CD4-positive, alpha-beta T cell treated with Interleukin-21 for 1 hour (primary cell): ENCODE measurements around the gene CSNK2B.

Experiments
- DNase-seq: peaks from one replicate; pipeline ENCODE4 v3.0.0-alpha.2; 2020

Gene CSNK2B

DNA sequence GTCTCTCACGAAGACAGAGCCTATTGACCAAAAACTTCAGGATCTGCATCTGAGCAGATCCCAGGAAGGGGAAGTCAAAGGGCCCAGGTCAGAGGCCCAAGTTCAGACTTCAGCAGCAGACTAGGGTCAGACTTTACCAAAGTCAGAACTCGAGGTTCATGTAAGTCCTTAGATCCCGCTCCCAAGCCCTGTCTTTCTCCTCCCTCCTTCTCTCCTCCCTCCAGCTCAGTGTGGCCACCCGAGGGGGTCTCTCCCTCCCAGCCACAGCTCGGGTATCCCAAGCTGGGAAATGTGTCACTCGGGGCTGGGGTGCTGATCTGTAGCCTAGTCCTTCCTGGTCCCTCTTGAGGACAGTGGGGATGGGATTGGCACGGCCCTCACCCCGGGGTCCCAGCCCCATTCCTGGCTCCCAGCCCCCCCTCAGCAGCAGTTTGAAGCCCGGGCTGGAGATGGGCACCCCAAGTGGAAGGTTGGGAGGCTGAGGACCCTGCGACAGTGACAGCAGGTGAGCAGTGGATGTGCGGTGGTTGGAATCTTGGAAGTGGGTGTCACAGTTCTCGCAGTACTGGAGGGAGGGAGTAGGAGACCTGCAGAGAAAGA lies 3.7 kb upstream of the CSNK2B start:
- DNase-seq: no peak

- DNase-seq: no peak
These were observed 2.5 kb upstream of the CSNK2B start for GRCh38 chr6:31663126-31663960.

- no peak for DNase-seq
These were observed 1.7 kb upstream of the CSNK2B start for GRCh38 chr6:31663961-31664789.

DNA sequence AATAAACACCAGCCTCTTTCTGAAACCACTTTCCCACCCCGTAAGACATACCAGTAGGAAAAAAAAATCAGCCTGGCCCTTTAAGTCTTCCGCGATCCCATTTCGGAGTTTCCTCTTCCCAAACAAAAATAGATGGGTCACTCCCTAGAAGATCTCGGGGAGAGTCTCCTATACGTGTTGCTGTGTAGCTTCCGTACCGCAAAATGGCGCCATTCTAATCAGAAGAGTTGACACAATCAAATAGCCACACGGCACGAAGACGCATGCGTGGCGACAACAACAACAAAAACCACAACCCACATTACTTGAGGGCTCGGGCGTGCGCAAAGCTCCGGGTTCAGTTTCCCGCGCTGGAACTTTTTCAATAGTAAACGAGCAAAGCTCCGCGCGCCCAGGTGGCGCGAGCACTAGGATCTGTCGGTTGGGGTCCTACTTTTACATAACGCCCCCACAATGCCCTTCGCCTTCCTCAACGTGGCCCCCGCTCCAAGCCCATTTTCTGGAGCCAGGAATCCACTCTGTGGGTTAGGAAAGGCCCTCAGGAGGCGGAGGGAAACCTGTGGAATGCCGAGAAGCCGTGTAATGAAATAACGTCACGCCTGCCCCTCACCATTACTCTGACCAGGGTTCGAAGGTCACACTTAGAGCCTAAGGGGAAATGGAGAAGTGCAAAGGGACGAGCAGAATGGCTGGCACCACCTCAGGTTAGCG lies 935 bp upstream of the CSNK2B start, which contains the start of gene GPANK1:
Gene GPANK1 (minus strand): TSS at position 208 of the 711 bp plus-strand sequence. CDS start 519 bp downstream, outside the sequence.
- peak; percentile 94 for DNase-seq

DNA sequence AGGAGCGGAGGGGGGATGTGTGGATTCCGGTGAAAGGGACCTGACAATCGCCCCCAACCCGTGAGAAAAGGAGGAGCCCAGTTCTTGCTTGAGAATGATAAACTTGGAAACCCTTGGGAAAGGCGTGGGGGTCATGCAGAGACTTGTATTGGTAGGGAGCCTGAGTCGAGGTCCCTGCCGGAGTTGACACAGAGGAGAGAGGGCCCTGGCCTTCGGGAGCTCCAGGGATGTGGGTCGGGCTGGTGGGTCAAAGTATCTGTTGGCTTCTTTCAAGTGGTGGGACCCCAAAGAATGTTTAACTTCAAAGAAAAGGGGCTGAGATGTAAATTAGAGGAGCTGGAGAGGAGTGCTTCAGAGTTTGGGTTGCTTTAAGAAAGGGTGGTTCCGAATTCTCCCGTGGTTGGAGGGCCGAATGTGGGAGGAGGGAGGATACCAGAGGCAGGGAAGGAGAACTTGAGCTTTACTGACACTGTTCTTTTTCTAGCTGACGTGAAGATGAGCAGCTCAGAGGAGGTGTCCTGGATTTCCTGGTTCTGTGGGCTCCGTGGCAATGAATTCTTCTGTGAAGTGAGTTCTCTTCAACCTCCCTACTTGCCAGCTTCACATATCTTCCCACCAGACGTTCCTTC lies 571 bp downstream of the CSNK2B start:
- no peak for DNase-seq

DNA sequence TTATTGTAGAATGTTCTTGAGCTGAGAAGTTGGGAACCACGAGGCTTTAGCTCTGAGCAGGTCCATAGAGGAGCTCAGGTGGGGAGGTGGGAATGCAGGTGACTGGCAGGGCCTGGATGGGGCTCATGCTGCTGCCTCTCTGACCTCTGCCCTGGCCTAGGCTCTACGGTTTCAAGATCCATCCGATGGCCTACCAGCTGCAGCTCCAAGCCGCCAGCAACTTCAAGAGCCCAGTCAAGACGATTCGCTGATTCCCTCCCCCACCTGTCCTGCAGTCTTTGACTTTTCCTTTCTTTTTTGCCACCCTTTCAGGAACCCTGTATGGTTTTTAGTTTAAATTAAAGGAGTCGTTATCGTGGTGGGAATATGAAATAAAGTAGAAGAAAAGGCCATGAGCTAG lies 3.8 kb downstream of the CSNK2B start, which contains the start of gene LY6G5B:
Gene LY6G5B (plus strand): TSS at position 301 of the 400 bp plus-strand sequence. CDS start 975 bp downstream, outside the sequence.
- DNase-seq: no peak

DNA sequence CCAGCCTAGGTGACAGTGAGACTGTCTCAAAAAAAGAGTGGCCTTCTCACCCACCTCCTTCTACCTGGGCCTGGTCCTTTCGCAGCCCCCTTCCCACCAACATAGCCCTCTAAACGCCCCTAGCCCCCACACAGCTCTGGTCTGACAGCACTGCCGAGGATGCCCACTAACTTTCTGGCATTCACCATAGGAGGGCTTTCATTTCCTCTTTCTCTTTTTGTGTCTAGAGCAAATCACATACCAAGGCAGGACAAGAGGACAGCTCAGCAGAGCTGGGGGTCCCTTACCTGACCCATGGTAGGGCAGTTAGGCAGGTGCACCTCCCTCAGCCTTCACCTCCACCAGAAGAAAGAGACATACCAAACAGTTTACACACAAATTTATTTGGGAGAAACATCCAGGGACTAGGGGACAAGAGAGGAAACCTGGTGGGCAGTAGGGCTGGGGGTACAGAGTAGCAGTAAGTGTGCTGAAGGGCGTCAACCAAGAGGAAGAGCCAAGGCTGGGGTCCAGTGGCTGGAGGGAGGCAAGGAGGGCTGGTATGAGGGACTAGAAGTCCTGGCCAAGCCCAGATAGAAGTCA lies 10.5 kb downstream of the CSNK2B start:
- DNase-seq: no peak

- DNase-seq: no peak
These were observed 11.0 kb downstream of the CSNK2B start for GRCh38 chr6:31676904-31677303.

DNA sequence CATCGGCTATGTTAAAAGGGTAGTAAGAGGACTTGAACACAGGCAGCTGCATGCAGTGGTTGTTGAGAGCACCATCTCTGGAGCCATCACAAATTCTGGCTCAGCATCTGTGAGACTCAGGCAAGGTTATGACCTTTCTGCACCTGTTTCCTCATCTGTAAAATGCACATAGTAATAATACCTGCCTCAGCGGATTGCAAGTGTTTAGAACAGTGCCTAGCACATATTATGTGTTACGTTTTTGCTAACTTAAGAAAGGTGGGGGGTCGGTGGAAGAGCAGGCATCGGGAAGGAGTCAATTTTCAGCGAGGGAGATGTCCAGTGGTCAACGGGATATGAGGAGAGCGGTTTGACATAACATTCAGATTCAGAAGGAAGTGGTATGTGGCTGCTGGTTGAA lies 12.1 kb downstream of the CSNK2B start:
- no peak for DNase-seq

- DNase-seq: peak; percentile 80
These were observed 14.6 kb downstream of the CSNK2B start, which contains the start of gene LY6G5C for GRCh38 chr6:31680226-31681134. Gene LY6G5C, minus strand, starts transcription at chr6:31681067. Its CDS starts 694 bp downstream, at chr6:31680373.

DNA sequence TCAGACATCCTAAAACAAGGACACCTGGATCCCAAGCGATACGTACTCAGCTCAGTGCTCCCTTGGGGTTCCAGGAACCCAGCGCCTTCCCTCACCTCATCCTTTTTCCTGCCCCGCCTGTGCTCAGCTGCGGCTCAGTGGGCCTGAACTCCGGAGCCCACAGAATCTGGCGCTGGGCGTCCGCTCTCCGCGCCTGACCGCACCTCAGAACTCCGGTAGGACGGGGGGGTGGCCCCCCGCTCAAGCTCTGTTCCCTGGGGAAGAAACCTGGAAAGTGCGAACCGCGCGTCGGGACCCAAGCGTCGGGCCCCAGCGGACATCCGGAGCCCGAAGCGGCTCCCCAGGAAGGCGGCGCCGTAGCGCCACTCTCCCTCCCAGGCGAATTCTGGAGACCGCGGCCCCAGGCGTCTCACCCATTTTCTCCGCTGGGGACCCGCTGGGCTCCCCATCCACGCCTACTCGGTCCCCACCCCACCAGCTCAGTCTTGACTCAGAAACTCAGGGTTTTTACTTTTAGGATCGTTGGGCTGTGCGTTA lies 15.3 kb downstream of the CSNK2B start:
- peak; percentile 39 for DNase-seq

DNA sequence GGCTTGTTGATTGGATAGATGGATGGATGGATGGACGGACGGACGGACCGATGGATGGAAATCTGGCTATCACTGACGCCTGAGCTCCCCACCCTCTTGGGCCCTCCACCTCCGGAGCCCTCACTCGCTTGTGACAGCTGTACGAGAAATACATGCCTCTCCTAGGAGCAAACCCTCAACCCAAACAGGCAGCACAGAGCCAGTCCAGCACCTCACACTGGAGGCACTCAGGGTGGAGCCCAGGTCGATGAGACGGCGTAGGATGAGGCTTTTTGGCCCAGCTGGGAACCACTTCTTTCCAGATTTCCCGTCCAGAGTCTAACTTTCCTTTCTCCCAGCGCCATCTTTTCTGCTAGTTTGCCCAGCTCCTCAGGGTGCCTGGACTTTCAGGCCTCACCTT lies 17.7 kb downstream of the CSNK2B start:
- DNase-seq: no peak

DNA sequence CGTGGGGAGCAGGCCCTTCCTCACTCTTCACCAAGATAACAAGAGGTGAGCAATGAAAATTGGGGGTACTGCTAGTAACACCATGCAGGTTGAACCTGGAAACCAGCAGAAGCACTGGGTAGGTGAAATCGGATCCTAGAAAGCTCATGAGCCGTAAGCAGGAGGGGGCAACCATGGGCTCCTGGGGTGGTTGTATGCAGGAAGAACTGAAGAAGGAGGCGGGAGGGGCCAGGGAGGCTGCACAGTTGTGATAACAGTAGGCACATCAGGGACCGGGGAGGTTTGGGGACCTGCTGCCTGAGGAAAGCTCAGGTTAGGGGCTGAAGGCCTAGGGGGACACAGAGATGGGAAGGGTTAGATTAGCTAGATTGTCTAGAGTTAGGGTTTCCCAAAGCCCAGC lies 20.6 kb downstream of the CSNK2B start:
- no peak for DNase-seq

GRCh38 chr6:31687321-31687720 lies 21.4 kb downstream of the CSNK2B start:
- DNase-seq: no peak

DNA sequence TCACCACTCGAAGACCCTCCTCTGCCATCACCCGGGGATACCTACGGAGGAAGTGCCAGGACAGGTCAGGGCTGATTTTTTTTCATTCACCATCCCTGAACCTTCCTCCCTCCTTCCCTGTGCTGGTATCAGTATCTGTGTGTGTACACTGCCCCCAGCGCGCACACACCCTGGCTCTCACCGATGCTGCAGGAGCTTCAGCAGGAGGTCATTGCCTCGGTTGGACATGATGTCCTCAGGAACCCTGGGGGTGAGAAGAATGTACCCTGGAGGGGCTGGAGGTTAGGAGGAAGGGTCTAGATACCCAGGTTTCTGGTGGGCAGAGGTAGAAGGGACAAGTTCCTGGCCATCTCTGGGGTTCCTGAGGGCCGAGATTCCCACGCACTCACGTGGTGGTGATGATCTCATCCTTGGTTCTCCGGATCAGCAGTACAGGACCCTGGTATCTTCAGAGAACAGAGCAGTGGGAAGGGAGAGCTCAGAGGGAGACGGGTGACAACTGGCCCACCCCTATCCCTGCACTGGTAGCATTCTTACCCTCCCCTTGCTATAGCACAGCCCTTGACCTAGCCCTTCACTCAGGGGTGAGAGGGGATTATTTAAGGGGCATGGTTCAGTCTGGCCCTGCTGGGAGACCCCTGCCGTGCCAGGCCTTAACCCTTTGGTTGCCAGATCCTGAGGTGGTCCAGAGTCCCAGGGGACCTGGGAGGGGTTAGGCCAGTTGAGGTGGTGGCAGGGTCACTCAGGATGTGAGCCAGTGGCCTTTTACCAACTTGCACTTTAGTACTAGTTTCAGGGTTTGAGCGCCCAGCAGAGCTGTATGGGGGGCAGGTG lies 22.2 kb downstream of the CSNK2B start:
- no peak for DNase-seq

DNA sequence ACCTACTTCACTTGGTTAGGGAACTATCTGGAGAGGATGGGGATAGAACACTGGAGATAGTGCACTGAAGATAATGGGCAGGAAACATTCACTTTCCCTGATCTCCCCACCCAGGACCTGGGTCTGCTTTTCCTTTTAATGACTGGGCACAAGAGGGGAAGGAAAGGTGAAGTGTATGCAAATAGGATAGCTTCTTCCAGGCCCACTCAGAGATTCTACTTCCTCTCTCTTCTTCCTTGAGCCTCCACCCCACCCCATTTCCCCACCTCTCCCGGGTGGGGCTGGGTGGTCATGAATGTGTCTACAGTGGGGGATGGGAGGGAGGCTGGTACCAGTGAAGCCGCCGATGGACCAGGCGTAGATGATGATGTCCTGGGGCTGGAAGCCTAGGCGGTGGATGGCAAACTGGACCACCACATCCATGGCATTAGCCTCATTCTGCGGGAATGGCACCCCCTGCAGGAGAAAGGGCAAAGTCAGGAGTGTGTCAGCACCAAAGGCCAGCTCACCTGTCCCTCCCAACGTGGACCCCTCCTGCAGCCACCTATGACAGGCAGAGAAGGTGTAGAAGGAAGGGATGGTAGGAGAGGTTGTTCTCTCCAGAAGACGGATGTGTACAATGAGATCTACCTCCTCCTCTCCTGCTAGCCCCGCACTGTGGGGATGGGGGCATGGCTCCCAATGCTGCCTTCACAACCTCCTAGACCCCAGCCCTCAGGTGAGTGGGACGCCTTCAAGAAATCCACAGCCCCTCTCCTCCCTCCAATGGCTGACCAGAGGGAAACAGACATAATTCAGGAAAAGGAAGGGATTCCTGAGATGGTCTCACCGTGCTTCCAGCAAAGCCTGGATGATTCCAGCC lies 23.6 kb downstream of the CSNK2B start:
- DNase-seq: peak; percentile 19

DNA sequence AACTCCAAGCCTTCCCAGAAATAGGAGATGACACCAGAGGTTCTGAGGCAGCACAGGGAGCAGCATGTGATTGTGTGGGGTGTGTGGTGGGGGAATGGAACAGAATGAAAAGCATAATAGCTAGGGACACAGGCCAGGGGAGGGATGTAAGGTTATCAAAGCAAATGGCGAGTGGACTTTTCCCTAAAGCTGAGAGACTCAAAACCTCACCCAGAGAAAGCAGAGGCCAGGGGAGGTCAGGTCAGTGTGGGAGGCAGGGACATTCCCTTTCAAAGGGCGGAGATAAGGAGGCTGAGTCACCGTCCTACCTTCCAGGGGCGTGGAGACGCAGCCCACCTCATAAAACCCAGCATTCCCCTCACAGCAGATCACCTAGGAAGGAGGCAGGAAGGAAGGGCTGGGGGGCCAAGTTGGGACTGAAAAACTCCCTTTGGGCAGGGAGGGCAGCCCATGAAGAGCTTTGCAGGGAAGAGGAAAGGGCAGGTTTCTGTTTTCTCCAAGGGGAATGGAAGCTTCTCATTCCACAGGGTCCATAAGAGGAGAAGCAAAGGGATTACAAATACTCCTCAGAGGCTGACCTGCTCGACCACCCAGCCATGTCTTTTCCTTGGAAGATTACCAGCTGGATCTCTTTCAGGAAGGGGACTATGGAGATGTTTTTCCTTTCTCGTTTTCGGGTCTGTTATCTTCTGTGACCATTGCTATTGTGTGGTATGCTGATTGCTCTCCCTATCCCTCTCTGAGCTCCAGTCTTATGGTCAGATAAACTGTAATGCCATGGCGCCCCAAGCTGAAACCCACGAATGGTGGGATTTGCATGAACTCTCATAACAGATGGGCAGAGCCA lies 24.6 kb downstream of the CSNK2B start:
- no peak for DNase-seq
